Peyer's patch (tissue), 4 donors: Measurements from ENCODE around the gene YAF2.

Experiments used
- POLR2A ChIP-seq, 2 donors: fragments of 450-650 bp; IDR thresholded peaks; one replicate each; pipeline ENCODE4 v1.5.1; 2017; ENCODE audit warnings: antibody characterized with exemption in 2 of 2, mild to moderate bottlenecking in 2 of 2, moderate library complexity in 2 of 2
- TF ChIP-seq, protein P1 (sequence below), 6 experiments: fragments of 450-650 bp in 4 of 6; fragments of 200-600 bp in 2 of 6; sonication (generic) in 1 of 6; IDR thresholded peaks; one replicate each; pipeline ENCODE4 v1.5.1; 2017 to 2019; ENCODE audit warnings: antibody characterized with exemption in 6 of 6, mild to moderate bottlenecking in 3 of 6, moderate library complexity in 1 of 6

DNA sequence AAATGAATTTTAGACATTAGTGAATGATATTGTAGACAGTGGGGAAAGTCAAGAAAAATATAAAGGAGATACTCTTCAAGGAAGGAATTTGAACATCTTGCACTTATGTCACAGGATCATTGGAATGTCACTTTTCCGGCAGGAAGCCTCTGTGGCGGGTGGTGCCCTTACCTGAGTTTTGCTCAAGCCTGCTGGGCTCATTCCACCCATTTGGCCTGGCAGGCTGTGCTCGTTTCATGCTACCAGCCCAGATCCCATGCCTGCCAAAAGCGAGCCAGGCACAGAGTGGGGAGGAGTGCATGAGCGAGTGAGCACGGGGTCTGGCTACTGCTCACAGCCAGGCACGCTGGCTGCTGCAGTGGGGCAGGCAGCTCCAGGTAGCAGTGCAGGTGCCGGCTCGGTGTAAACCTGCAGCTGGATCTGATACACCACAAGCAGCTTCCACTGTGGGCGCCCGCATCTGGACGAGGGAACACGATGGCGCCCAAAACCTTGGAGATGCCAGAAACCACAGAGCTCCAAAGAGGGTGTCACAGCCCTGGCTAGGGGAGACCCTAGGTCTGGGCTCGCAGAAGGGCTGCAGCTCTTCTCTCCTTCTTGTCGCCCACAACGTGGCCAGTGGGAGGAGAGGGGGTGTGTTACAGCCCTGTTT lies 28.7 kb upstream of the YAF2 start:
- TF ChIP-seq, protein P1, sequence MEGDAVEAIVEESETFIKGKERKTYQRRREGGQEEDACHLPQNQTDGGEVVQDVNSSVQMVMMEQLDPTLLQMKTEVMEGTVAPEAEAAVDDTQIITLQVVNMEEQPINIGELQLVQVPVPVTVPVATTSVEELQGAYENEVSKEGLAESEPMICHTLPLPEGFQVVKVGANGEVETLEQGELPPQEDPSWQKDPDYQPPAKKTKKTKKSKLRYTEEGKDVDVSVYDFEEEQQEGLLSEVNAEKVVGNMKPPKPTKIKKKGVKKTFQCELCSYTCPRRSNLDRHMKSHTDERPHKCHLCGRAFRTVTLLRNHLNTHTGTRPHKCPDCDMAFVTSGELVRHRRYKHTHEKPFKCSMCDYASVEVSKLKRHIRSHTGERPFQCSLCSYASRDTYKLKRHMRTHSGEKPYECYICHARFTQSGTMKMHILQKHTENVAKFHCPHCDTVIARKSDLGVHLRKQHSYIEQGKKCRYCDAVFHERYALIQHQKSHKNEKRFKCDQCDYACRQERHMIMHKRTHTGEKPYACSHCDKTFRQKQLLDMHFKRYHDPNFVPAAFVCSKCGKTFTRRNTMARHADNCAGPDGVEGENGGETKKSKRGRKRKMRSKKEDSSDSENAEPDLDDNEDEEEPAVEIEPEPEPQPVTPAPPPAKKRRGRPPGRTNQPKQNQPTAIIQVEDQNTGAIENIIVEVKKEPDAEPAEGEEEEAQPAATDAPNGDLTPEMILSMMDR (IDR thresholded peaks at IDR 0.05) = no peak
- TF ChIP-seq POLR2A (IDR thresholded peaks at IDR 0.05) = no peak
